SK-MEL-5 (cell line): ENCODE measurements around the gene RYK. TPM values are rescaled to one million over a fixed set of nuclear protein-coding genes. Genes with fewer than 3 reads are reported as not detected.
"Not testable (repeated sequence)": the region's sequence is repeated elsewhere in the genome, so short reads cannot be mapped to it uniquely, and the experiment has no call there.

ENCODE experiments used
- DNase-seq: peaks from one replicate; pipeline ENCODE4 v3.0.0-alpha.2; 2016; ENCODE audit warnings: low read depth, low spot score
- in situ Hi-C: cut with HindIII; loops from 2 replicates; pipeline ENCODE4 v1.10.0; 2016; ENCODE audit warnings: low sequenced_read_pairs, high pct_unique_total_duplicates, low pct_unique_long_range_greater_than_20kb
- polyA plus RNA-seq, 2 experiments: library from polyadenylated mRNA; depleted of rRNA; stranded (reverse); fragments of >200 nt; gene quantifications; 2 replicates each; pipeline ENCODE4 v1.2.3, GENCODE V29; 2015
- total RNA-seq: library from RNA; depleted of rRNA; stranded (reverse); fragments of >200 nt; shearing (Covaris generic); gene quantifications from 2 replicates; pipeline ENCODE4 v1.2.3, GENCODE V29; 2014; rRNA removed

Gene RYK
- 72.1 and 79.0 TPM in 2 replicates for total RNA-seq
- polyA plus RNA-seq (2015; cell fraction: cytosol; rRNA removed): 45.9 and 55.5 TPM in 2 replicates
- 206 and 233 TPM in 2 replicates for polyA plus RNA-seq (2015; cell fraction: nucleus; rRNA removed)

DNA sequence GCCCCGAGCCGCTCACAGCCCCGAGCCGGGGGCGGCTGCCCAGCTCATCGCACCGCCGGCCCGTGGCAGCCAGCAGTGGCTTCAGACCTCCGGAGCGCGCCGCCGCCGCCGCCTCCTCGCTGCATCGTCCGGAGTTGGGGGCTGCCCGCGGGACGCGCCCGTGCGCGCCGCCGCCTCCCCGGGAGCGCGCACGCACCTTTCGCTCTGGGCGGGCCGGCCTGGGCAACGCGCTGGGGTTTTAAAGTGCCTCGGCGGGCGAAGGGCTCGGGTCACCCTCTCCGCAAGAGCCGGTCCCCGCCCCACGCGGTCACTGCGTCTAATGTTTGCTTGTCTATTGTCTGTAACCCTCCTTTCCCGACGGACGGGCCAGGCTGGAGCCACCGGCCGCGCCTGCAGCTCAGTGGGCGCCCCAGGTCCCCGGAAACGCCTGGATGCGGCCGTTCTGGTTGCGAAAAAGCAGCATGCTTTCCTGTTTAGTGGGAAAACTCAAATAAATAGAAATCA is at the start of gene RYK:
Gene RYK (minus strand): TSS at position 143 of the 504 bp plus-strand sequence. CDS start 205 bp downstream, outside the sequence.
- peak; percentile 78 for DNase-seq
- in situ Hi-C loops: no loop called here

DNA sequence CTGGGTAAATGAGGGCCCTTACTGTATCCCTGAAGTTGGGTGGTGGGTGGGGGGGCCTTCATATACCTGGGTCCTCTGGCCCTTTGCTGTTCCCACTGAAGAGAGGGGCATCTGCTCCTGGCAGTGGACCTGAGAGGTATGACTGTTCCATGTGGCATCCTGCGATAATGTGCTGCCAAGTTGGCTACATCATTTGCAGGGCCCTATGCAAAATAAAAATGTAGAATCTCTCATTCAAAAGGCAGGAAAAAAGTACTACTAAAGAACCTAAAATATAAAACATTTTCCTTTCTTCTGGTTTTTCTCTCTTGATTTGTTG is 49.2 kb upstream of the RYK start:
- in situ Hi-C loops: no loop called here

DNA sequence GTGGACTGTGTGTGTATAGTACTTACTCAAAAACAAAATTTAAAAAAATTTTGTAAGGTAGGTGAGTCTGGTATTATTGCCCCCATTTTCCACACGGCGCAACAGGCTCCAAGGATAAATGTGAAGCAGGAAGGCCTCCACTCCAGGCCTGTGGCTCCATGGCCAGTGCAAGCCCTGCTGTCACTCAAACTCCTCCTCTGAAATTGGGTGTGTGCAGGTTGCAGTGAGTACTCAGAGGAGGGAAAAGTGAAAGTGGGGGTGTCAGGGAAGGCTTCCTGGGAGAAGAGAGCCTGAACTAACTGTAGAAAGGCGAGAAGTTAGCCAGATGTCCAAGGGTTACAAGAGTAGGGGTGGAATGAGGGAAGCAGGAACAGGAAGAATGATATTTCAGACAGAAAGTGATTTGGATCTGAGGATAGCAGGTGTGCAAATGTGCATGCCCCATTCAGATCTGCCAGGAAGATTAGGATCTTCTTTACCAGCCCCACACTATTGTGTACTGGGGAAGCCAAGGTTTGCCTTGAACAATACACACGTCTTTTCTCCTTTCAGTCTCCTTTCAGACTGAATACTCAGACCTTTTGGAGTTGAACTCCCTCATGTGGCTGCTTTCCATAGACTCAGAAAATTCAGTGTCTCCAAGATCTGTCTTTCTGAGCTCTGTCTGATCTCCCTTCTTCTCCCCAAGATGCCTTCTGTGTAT is 48.7 kb upstream of the RYK start:
- in situ Hi-C loops: no loop called here

More for the DNA sequence above, 49.2 kb upstream of the RYK start:
- no peak for DNase-seq

DNA sequence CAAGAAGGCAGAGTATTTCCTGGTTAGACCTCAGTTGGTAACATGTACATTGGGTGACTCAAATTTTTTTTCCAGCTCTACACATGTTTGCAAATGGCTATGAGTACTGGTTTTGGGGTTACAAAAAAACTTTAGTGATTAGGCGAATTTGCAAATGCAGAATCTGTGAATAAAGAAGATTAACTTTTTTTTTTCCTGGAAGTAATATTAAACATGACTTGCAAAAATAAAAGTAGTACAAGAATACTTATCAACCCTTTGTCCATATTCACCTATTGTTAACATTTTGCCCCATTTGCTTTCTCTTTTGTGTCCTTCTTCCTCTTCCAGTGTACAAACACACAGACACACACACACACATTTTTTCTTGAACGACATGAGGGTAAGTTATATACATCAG is 47.6 kb upstream of the RYK start:
- DNase-seq: no peak
- in situ Hi-C loops: no loop called here

More for the DNA sequence above, 48.7 kb upstream of the RYK start:
- DNase-seq: peak; percentile 60

DNA sequence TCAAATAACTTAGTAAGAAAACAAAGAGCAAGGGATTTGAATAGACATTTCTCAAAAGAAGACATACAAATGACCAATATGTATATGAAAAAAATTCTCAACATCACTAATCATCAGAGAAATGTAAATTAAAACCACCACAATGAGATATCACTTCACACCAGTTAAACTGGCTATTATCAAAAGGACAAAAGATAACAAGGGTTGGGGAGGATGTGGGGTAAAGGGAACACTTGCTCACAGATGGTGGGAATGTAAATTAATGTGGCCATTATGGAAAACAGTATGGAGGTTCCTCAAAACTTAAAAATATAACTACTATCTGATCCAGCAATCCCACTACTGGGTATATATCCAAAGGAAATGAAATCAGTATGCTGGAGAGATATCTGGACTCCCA is 46.0 kb upstream of the RYK start:
- no peak for DNase-seq

DNA sequence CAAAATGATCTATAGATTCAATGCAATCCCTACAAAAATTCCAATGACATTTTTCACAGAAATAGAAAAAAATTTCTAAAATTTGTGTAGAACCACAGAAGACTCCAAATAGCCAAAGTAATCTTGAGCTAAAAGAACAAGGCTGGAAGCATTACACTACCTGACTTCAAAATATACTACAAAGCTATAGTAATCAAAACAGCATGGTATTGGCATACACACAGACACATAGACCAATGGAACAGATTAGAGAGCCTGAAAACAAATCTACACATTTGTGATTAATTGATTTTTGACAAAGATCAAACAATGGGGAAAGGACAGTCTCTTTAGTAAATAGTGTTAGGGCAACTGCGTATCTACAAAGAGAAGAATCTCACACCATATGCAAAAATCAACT is 45.3 kb upstream of the RYK start:
- in situ Hi-C loops: no loop called here

More for the DNA sequence above, 46.0 kb upstream of the RYK start:
- in situ Hi-C loops: no loop called here

DNA sequence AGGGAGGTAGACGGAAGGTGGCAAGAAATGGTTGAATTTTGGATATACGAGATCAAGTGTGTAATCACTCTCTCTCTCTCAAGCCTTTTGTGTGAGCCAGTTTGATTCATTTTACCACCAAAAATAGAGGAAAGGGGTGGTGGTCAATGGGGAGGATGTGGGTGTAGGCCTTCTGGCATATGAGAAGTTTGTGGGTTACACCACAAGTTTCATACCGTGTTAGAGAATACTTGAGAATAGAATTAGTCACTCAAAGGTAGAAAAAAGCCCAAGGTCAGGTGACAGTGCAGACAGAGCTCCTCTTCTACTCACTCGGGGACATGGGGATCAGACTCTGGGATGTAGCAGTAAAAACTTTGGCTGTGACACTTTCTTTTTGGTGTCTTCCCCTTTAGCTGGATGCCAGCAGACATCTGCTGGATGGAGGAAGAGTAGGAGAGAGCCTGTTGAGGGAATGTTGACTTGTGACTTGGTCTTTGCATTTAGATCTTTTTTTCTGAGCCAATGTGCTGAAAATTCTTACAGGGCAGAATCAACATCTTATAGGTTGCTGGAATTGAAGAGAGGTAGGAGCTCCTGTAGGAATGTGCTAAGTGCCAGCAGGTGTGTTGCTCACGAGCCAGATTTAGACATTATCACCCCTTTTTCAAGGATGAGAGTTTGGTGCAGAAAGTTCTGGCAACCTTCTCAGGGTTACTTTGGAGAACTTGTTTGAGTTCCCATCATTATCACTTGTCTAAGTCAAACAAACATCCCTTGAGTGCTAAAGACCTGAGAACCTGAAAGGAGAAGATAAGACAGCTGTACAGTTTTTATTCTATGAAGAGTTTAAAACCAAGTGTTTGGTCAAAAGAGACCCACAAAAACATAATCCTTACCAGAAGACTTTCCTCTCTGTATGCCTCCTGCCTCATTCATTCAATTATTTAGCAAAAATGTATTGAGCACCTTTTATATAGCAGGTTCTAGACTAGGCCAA is 43.9 kb upstream of the RYK start:
- peak; percentile 21 for DNase-seq
- in situ Hi-C loops: no loop called here

More for the DNA sequence above, 45.3 kb upstream of the RYK start:
- no peak for DNase-seq

DNA sequence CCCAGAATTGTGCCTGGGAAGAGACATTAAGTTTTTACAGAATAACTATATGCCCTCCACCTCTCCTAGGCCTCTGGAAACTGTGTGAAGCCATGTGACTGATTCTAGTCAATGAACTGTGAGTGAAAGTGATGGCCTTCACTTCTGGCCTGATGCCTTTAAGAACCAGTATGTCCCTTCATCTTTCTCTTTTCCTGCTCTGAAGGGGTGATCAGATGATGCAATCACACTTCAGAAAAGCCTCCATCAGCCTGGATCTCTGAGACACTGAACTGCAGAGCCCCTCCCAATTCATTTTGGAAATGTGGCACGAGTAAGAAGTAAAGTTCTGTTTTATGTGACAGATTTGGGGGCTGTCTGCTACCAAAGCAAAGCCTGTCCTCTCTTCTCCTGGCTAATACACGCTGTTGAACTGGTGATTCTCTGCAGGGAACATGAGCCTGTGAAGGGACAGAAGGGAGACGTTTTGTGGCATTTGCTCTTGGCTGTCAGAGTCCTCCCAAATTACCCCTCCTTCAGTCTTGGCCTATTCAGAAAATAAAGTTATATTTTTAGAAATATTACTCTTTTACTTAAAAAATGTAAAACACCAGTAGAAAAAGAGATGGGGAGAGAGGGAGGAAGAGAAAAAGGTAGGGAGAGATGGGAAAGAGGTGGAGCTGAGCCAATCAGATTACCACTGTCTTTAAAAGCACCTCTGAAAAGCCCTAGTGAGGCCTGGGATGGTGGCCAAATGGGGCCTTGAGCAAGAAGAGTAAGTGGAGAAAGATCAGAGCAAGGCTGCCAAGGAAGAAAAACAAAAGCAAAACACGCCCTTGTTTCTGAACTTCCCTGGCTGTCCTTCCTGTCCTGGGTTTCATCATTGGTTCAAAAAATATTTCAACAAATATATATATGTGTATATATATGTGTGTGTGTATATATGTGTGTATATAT is 40.9 kb upstream of the RYK start:
- in situ Hi-C loops: no loop called here
- no peak for DNase-seq

DNA sequence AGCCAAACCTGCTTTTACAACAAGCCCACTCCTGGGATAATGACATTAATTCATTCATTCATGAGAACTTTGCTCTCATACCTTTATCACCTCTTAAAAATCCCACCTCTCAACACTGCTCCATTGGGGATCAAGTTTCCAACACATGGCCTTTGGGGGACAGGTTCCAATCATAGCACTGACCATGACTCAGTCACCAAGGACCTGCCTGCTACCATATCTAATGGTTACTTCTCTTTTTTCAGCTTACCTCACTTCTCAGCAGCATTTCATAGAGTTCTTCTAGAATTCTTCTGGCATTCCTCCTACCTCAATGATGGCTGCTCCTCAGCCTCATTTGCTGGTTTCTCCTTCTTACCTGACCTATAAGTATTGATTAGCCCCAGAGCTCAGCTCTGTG is 36.9 kb upstream of the RYK start:
- no peak for DNase-seq
- in situ Hi-C loops: no loop called here

DNA sequence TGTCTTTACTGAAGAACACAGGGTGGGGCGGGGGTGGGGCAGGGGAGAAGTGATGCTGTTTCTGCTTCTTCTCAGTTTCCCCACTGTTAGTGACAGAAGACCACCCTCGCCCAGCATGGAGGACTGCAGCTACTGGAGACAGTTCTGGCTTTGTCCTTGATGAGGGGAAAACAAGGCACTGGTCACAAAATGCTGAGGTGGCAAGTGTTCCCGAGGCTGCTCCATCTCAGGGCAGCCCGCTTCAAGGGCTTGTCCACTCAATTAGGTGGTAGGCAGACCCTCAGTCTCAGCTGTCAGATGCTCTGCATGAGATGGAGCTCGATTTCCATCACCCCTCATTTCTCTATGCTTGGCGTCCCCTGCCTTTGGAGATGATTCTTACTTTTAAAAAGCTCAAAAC is 33.8 kb upstream of the RYK start:
- in situ Hi-C loops: no loop called here
- DNase-seq: no peak

DNA sequence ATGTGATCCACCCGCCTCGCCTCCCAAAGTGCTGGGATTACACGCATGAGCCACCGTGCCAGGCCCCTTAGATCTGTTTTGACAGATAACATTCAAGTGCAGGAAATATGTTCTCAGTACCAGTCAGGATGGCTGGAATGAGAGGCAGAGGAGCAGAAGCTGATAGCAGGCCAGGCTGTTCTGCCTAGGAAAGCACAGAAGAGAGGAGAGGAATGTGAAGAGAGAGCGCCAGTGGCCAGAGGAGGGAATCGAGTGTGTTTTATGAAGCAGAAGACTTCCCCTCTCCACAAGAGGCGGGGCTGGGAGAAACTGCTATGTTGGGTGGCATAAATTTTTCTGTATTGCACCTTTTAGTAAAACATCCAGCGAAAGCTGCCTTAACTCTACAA is 32.0 kb upstream of the RYK start:
- in situ Hi-C loops: no loop called here
- no peak for DNase-seq

DNA sequence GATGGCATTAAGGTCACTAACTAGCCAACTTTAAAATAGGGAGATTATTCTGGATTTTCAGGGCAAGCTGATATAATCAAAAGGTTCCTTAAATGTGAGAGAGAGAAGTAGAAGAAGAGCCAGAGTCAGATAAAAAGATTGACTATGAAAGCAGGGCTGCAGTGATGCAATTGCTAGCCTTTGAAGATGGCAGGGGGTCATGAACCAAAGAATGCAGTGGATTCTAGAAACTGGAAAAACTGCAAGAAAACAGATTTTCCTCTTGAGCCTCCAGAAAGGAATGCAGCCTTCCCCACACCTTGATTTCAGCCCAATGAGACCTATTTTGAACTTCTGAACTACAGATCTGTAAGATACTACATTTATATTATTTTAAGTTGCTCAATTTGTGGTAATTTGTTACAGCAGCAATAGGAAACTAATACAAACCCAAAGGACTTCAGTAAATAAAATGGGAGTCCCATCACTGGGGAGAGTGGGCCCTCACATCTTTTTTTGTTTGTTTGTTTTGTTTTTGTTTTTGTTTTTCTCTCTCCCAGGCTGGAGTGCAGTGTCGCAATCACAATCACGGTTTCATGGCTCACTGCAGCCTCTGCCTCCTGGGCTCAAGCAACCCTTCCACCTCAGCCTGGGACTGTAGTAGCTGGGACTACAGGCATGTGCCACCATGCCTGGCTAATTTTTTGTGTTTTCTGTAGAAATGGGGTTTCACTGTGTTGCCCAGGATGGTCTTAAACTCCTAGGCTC is 31.4 kb upstream of the RYK start:
- no peak for DNase-seq
- in situ Hi-C loops: no loop called here

DNA sequence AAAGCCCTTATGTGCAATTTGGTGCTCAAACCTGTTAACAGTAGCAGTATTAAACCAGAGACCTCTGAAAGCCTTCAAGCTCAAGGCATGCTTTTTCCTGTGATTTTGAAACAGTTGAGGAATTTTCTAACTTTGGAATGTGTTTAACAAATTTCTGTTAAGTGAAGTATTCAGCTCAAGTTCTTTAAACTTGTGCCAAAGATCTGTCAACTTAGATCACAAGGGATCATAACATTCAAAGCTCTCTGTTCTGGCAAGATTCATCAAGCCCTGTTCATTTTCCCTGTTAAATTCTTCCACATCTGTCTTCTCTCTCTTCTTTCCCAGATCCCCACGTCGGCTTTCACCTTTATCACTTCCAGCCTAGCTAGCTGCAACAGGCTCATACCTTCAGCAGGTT is 28.8 kb upstream of the RYK start:
- in situ Hi-C loops: no loop called here
- DNase-seq: no peak

DNA sequence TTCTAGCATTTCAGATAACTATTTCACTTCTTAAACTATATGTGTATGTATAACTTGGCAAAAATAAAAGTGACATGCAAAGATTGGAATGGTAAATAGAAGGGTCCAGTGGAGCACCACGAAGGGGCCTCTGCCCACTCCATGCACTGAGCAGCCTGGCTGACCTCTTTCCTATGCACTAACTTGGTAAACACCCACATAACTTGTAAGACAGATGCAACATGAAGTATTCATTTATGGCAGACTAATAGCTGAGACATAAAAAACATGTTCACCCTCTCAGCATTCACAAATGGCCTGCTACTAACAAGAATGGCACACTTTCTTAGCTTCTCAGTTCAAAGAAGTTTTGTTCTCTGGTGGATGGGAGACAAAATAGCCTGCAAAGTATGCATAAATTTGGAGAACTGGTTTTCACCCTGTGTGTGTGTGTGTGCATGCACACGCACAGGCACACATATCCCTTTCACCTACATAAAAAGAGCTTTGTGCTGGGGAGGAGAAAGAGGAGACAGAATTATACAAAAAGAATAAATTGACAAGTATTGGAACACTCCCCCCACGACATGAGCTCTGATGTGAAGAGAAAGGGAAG is 26.5 kb upstream of the RYK start:
- DNase-seq: no peak
- in situ Hi-C loops: no loop called here

DNA sequence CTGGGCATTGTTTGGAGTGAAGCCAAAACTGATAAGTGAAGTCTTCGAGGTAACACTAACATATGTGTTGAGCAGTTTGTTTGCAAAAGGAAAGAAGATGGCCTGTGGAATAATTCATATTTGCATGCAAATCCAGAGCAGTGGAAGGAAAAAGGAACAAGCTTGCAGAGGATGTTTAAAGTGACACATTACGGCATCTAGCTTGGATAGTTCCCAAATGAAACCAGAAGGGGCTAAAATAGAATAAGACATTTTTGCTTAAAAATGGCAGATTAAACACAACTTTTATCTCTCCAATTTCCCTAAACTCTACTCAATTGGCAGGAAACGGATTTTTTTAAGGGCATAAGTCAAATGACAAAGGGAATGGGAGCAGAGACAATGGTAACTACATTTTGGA is 25.4 kb upstream of the RYK start:
- in situ Hi-C loops: no loop called here
- DNase-seq: no peak

DNA sequence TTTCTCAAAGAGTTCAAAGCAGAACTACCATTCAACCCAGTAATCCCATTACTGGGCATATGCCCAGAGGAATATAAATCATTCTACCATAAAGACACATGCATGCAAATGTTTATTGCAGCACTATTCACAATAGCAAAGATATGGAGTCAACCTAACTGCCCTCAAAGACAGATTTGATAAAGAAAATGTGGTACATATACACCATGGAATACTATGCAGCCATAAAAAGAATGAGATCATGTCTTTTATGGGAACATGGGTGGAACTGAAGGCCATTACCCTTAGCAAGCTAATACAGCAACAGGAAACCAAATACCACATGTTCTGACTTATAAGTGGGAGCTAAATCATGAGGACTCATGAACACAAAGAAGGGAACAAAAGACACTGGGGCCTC is 24.5 kb upstream of the RYK start:
- in situ Hi-C loops, DNase-seq: not testable (repeated sequence)
